ENCODE data around the gene ATP7A.
A peak's percentile ranks its signal among the peaks of the same experiment; 100 is the strongest.

Gene ATP7A

DNA sequence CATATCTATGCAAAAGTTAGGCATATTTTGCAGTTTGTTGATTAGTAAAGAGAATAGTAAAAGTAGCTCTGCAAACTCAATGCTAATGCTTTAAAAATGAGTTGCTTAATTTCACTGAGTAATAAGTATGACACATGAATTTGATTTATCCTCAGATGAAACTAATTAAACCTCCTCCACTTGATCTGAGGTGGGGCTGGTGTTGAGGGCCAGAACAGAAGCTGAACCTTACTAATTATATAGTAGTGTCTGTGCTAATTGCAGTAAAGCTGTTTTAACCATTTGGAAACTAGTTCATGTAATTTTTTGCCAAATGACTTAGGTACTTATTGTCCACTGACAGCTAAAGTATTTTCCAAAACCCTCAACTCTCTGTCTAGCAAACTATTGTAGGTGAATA, 66.6 kb downstream of the ATP7A start:
- H2AFZ ChIP-seq, result no peak overlapping the region
- no peak overlapping the region for H3K27ac ChIP-seq
- TF ChIP-seq, protein P1, sequence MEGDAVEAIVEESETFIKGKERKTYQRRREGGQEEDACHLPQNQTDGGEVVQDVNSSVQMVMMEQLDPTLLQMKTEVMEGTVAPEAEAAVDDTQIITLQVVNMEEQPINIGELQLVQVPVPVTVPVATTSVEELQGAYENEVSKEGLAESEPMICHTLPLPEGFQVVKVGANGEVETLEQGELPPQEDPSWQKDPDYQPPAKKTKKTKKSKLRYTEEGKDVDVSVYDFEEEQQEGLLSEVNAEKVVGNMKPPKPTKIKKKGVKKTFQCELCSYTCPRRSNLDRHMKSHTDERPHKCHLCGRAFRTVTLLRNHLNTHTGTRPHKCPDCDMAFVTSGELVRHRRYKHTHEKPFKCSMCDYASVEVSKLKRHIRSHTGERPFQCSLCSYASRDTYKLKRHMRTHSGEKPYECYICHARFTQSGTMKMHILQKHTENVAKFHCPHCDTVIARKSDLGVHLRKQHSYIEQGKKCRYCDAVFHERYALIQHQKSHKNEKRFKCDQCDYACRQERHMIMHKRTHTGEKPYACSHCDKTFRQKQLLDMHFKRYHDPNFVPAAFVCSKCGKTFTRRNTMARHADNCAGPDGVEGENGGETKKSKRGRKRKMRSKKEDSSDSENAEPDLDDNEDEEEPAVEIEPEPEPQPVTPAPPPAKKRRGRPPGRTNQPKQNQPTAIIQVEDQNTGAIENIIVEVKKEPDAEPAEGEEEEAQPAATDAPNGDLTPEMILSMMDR (IDR thresholded peaks at IDR 0.05), result no peak
- H3K4me1 ChIP-seq, result no peaks in the 10 kb centered on the region
- H3K4me3 ChIP-seq (ENCODE audit: low read depth, low read length), result no peak overlapping the region
- H3K4me2 ChIP-seq (ENCODE audit: low read length), result no peak overlapping the region
- no peaks in the 10 kb centered on the region for H3K9me3 ChIP-seq (ENCODE audit: control insufficient read depth, low read length)
- no peaks in the 10 kb centered on the region for H3K36me3 ChIP-seq (ENCODE audit: control insufficient read depth, insufficient read depth, low read length)
- no peaks in the 10 kb centered on the region for H3K27me3 ChIP-seq (ENCODE audit: control insufficient read depth, insufficient read depth, low read length)
- no peak overlapping the region for H3K9ac ChIP-seq
- H3K79me2 ChIP-seq, result no peaks in the 10 kb centered on the region

DNA sequence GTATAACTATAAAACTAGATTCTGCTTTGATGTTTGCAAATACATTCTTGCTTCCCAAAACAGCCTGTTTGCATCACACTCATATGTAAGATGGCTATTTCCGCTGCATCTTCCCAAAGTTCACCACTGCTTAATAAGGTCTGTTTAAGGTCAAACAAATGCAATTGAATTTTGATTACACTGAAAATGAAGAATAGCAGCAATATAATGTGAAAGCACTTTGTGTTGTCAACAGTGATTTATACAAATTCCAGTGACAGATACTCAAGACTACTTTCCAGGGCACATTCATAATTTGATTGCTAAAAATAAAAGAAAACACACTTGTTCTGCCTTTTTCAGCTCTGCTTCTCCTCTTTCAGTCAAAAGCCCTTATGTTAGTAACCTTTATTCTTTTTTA, 67.0 kb downstream of the ATP7A start:
- Histone ChIP-seq H3K4me3 (ENCODE audit: low read depth, low read length) (no peak overlapping the region), H3K27me3 (ENCODE audit: control insufficient read depth, insufficient read depth, low read length) (no peaks in the 10 kb centered on the region), H3K9me3 (ENCODE audit: control insufficient read depth, low read length) (no peaks in the 10 kb centered on the region), H3K36me3 (ENCODE audit: control insufficient read depth, insufficient read depth, low read length) (no peaks in the 10 kb centered on the region), H2AFZ (no peak overlapping the region), H3K4me1 (no peaks in the 10 kb centered on the region), H3K27ac (no peak overlapping the region), H3K9ac (no peak overlapping the region), H3K79me2 (no peaks in the 10 kb centered on the region), H3K4me2 (ENCODE audit: low read length) (no peak overlapping the region)
- TF ChIP-seq, protein P1 (IDR thresholded peaks at IDR 0.05), result no peak

DNA sequence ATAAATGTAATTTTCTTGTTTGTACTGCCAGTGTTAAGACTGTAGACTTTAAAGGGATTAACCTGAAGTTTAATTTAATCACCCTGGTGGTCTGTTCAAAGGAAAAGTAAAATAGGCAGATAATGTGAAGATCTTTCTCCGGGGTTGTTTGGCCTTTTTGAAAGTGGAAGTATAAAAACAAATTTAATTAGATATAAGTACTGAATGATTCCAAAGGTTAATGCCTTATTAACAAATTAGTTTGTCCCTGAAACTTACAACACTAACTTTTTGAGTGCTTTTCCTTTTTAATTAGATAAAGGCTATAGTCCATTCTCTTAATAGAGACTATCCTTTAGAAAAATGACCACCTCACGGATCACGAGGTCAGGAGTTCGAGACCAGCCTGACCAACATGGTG, 69.4 kb downstream of the ATP7A start:
- Histone ChIP-seq H2AFZ (no peak overlapping the region), H3K36me3 (ENCODE audit: control insufficient read depth, insufficient read depth, low read length) (no peaks in the 10 kb centered on the region), H3K79me2 (no peaks in the 10 kb centered on the region), H3K4me2 (ENCODE audit: low read length) (no peak overlapping the region), H3K4me1 (no peaks in the 10 kb centered on the region), H3K27ac (no peak overlapping the region), H3K9me3 (ENCODE audit: control insufficient read depth, low read length) (no peaks in the 10 kb centered on the region), H3K27me3 (ENCODE audit: control insufficient read depth, insufficient read depth, low read length) (no peaks in the 10 kb centered on the region), H3K4me3 (ENCODE audit: low read depth, low read length) (no peak overlapping the region), H3K9ac (no peak overlapping the region)
- TF ChIP-seq, protein P1 (IDR thresholded peaks at IDR 0.05), result no peak

DNA sequence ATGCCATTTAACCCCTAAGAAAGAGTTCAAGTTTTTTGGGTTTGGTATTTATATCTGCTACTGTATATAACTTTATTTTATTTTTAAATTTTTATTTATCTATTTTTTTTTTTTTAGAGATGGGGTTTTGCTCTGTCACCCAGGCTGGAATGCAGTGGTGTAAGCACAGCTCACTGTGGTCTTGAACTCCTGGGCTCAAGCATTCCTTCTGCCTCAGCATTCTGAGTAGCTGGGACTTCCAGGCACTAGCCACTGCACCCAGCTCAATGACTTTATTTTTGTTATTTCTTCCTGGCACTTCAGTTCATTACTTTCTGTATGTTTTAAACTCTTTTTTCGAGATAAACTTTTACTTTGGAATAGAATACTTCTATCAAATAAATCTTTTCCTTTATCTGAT, 101.4 kb downstream of the ATP7A start:
- H3K9ac ChIP-seq, result no peak overlapping the region
- H3K4me2 ChIP-seq (ENCODE audit: low read length), result no peak overlapping the region
- no peaks in the 10 kb centered on the region for H3K36me3 ChIP-seq (ENCODE audit: control insufficient read depth, insufficient read depth, low read length)
- no peak overlapping the region for H3K4me3 ChIP-seq (ENCODE audit: low read depth, low read length)
- H3K27ac ChIP-seq, result no peak overlapping the region
- no peak overlapping the region for H2AFZ ChIP-seq
- no peaks in the 10 kb centered on the region for H3K9me3 ChIP-seq (ENCODE audit: control insufficient read depth, low read length)
- no peaks in the 10 kb centered on the region for H3K4me1 ChIP-seq
- no peaks in the 10 kb centered on the region for H3K79me2 ChIP-seq
- TF ChIP-seq, protein P1 (IDR thresholded peaks at IDR 0.05), result no peak
- H3K27me3 ChIP-seq (ENCODE audit: control insufficient read depth, insufficient read depth, low read length), result no peaks in the 10 kb centered on the region

DNA sequence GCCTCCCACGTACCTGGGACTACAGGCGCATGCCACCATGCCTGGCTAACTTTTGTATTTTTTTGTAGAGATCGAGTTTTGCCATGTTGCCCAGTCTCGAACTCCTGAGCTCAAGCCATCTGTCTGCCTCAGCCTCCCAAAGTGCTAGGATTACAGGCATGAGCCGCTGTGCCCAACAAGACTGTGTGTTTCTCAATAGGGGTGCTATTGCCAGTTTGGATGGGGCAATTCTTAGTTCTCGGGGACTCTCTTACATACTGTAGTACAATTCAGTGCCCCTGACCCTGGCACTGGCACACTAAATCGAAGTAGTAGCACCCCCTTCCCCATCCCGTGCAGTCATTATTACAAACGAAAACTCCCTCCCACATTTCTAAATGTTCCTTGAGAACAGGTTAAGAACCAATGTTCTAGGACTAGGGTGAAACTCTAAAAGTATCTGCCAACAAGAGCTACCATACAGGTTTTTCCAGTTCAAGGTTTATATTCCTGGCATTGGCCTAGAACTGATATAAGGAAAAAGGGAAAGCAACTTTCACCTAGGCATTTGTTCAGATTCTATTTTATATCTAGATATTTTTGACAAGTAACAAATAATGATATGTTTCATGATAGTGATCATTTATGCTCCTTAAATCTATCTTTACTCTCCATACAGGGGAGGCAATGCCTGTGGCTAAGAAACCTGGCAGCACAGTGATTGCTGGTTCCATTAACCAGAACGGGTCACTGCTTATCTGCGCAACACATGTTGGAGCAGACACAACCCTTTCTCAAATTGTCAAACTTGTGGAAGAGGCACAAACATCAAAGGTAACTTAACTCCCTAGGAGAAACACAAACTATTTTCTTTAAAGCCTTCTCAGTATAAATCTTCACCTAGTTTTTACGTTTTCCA, 109.3 kb downstream of the ATP7A start:
- TF ChIP-seq, protein P1 (IDR thresholded peaks at IDR 0.05), result no peak
- H3K9me3 ChIP-seq (ENCODE audit: control insufficient read depth, low read length), result no peaks in the 10 kb centered on the region
- H3K27ac ChIP-seq, result peak overlapping the region; percentile 42
- no peaks in the 10 kb centered on the region for H3K36me3 ChIP-seq (ENCODE audit: control insufficient read depth, insufficient read depth, low read length)
- no peak overlapping the region for H3K4me3 ChIP-seq (ENCODE audit: low read depth, low read length)
- H3K4me1 ChIP-seq, result peaks cover 3% of the 10 kb centered on the region
- no peak overlapping the region for H3K9ac ChIP-seq
- H2AFZ ChIP-seq, result no peak overlapping the region
- H3K27me3 ChIP-seq (ENCODE audit: control insufficient read depth, insufficient read depth, low read length), result no peaks in the 10 kb centered on the region
- H3K4me2 ChIP-seq (ENCODE audit: low read length), result no peak overlapping the region
- H3K79me2 ChIP-seq, result no peaks in the 10 kb centered on the region
